ENCODE measurements around the gene GPX3.

DNA sequence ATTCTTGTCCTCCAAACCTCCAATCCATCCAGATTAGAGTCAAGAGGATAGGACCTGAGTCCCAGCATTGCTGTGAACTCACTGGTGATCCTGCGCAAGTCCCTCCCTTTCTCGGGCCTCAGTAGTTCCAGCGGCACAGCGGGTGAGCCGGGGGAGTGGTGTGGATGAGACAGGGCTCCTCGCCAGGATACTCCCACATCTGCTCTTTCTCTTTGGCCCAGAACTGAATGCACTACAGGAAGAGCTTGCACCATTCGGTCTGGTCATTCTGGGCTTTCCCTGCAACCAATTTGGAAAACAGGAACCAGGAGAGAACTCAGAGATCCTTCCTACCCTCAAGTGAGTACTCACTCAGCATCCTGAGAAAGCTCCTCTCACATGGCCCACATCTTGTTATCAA is 6.3 kb downstream of the GPX3 start:
- TF ChIP-seq, protein P1, sequence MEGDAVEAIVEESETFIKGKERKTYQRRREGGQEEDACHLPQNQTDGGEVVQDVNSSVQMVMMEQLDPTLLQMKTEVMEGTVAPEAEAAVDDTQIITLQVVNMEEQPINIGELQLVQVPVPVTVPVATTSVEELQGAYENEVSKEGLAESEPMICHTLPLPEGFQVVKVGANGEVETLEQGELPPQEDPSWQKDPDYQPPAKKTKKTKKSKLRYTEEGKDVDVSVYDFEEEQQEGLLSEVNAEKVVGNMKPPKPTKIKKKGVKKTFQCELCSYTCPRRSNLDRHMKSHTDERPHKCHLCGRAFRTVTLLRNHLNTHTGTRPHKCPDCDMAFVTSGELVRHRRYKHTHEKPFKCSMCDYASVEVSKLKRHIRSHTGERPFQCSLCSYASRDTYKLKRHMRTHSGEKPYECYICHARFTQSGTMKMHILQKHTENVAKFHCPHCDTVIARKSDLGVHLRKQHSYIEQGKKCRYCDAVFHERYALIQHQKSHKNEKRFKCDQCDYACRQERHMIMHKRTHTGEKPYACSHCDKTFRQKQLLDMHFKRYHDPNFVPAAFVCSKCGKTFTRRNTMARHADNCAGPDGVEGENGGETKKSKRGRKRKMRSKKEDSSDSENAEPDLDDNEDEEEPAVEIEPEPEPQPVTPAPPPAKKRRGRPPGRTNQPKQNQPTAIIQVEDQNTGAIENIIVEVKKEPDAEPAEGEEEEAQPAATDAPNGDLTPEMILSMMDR (IDR thresholded peaks at IDR 0.05; ENCODE audit: extremely low read depth in 1 of 2, insufficient read depth in 1 of 2, low read depth in 1 of 2, low read length in 2 of 2) = no peak
- no peak for TF ChIP-seq MAX (IDR thresholded peaks at IDR 0.05; ENCODE audit: insufficient read depth, insufficient read length)

All from endothelial cell of umbilical vein (primary cell).